ENCODE data around the gene AKIRIN2. TPM values are rescaled to one million over a fixed set of nuclear protein-coding genes. Genes with fewer than 3 reads are reported as not detected.
A peak's percentile ranks its signal among the peaks of the same experiment; 100 is the strongest.

Gene AKIRIN2
- total RNA-seq = 10 to 100 TPM; 17.4 to 24.0 (median 21.7) TPM

DNA sequence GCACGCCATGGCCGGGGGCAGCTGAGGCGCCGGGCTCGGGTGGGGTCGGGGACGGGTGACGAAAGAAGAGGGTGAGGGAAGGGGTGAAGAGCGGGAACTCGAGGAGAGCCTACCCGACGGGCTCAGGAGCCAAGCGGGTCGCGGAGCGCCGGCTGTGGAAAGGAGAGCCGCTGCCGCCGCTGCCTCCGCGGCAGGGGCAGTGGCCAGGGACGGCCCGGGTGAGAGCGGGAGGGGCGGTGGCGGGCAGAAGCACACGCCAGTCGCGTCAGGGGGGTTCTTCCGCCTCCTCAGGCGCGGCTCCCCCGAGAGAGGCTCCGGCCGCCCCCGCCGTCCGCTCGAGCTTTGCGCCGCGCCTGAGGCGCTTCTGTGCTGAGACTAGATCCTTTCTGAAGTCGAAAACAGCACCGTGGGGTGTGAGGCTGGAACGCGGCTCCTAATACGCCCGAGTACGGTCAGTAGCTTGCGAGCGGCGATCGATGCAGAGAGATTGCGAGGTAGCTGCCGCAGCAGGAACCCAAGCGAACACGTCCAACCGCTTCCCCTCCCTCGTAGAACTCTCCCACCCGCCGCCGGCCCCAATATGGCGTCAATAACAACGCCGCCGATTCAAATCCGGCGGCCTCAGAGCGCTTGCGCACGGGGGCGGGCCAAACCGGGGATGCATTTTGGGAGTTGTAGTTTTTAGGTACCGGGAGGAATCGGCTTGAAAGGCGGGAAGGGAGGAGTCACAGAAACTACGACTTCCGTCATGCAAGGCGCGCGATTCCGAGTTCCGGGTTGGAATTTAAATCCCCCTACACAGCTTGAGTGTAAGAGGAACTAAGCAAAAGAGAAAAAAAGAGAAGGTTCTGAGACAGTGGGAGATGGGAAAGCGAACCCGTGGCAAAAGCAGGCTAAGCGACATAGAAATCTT, at the start of gene AKIRIN2:
Gene AKIRIN2 (minus strand): TSS at position 558 of the 913 bp plus-strand sequence. CDS start 549 bp downstream, at position 9.
- intact Hi-C loops (cut with DNase I) = no loop called here
- WGBS = 2% methylated on average over 28 of the region's 88 CpGs
- TF ChIP-seq POLR2A (IDR thresholded peaks at IDR 0.05; ENCODE audit: low read depth) = peak; percentile 94
- no peak for TF ChIP-seq EP300 (IDR thresholded peaks at IDR 0.05)
- peak; percentile 98 to 99 for TF ChIP-seq POLR2AphosphoS5 (IDR thresholded peaks at IDR 0.05)

DNA sequence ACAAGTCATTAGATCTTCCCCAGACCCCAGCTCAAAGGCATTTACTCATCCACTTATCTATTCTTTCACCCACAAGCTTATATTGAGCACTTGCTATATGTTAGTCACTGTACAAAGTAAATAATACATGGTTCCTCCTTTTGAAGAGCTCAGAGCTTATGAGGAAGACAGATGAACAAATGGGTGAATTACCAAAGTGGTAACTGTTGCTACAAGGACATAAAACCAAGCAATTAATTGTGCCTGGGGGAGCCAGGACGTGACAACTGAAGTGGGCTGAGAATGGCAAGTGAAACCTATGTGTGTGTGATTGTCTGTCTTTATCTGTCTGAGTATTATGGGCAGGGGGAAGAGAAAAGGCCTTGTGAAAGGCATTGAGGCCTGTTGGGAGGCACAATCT, 45.6 kb upstream of the AKIRIN2 start:
- intact Hi-C loops (cut with DNase I) = no loop called here
- TF ChIP-seq POLR2A (IDR thresholded peaks at IDR 0.05; ENCODE audit: low read depth) (no peak), POLR2AphosphoS5 (IDR thresholded peaks at IDR 0.05) (no peak), EP300 (IDR thresholded peaks at IDR 0.05) (no peak)
- TF ChIP-seq, protein P1, sequence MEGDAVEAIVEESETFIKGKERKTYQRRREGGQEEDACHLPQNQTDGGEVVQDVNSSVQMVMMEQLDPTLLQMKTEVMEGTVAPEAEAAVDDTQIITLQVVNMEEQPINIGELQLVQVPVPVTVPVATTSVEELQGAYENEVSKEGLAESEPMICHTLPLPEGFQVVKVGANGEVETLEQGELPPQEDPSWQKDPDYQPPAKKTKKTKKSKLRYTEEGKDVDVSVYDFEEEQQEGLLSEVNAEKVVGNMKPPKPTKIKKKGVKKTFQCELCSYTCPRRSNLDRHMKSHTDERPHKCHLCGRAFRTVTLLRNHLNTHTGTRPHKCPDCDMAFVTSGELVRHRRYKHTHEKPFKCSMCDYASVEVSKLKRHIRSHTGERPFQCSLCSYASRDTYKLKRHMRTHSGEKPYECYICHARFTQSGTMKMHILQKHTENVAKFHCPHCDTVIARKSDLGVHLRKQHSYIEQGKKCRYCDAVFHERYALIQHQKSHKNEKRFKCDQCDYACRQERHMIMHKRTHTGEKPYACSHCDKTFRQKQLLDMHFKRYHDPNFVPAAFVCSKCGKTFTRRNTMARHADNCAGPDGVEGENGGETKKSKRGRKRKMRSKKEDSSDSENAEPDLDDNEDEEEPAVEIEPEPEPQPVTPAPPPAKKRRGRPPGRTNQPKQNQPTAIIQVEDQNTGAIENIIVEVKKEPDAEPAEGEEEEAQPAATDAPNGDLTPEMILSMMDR (IDR thresholded peaks at IDR 0.05) = no peak
- no peaks in the 10 kb centered on the region for H3K36me3 ChIP-seq
- H3K27me3 ChIP-seq = no peaks in the 10 kb centered on the region
- no peaks in the 10 kb centered on the region for H3K4me1 ChIP-seq
- no peak overlapping the region for H3K27ac ChIP-seq (replicated peaks in 1 of 4)
- 80% methylated on average over 1 of the region's 1 CpG for WGBS
- H3K4me3 ChIP-seq = no peak overlapping the region
- no peaks in the 10 kb centered on the region for H3K9me3 ChIP-seq
- no peak for DNase-seq (ENCODE audit: extremely low spot score)

More for the DNA sequence above, at the start of gene AKIRIN2:
- Histone ChIP-seq H3K4me3 (peak within 1 kb of the TSS; percentile 82 to 99 (median 94)), H3K9me3 (no peaks in the 10 kb centered on the region), H3K36me3 (no peaks in the 10 kb centered on the region), H3K27me3 (no peaks in the 10 kb centered on the region), H3K4me1 (peaks cover 28 to 34% (median 30%) of the 10 kb centered on the region in 4 donors), H3K27ac (replicated peaks in 1 of 4) (peak within 1 kb of the TSS; percentile 92 to 99 (median 98))
- peak; percentile 99 for DNase-seq (ENCODE audit: extremely low spot score)

DNA sequence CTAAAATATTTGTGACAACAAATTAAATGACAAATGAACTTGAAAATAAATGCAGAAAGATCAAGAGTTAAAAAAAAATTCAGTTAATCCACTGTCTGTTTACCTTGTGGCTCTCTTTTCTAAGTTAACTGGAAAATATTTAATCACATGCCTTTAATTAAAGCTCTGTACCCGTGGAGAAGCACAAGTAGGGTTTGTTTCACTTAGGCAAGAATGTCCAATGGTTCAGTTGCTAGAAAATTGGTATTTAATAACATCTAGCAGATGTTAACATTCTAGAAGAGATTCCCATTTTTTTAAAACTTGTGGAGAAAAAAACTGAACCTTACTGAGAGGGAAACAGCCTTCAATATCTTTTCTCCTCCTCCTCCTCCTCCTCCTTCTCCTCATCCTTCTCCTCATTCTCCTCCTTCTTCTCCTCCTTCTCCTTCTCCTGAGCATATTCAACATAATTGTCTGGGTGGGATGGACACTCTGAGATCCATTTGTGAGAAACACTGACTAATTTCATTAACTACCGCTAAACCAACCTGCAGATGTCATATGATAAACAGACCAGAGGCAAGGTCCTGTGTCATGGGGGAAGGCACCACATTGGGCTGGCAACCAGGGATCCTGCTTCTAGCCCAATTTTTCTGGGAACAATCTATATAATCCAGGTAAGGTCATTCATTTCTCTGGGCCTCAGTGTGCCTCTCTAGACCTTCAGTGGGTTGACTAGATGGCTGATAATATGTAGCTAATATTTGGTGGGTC, 44.1 kb upstream of the AKIRIN2 start:
- H3K27ac ChIP-seq (replicated peaks in 1 of 4) = no peak overlapping the region
- H3K27me3 ChIP-seq = no peaks in the 10 kb centered on the region
- no peaks in the 10 kb centered on the region for H3K4me1 ChIP-seq
- intact Hi-C loops (cut with DNase I) = no loop called here
- DNase-seq (ENCODE audit: extremely low spot score) = no peak
- TF ChIP-seq POLR2A (IDR thresholded peaks at IDR 0.05; ENCODE audit: low read depth) (no peak), POLR2AphosphoS5 (IDR thresholded peaks at IDR 0.05) (no peak), EP300 (IDR thresholded peaks at IDR 0.05) (no peak)
- no peak overlapping the region for H3K4me3 ChIP-seq
- no peaks in the 10 kb centered on the region for H3K36me3 ChIP-seq
- H3K9me3 ChIP-seq = no peaks in the 10 kb centered on the region
- WGBS = 57% methylated on average over 2 of the region's 2 CpGs

DNA sequence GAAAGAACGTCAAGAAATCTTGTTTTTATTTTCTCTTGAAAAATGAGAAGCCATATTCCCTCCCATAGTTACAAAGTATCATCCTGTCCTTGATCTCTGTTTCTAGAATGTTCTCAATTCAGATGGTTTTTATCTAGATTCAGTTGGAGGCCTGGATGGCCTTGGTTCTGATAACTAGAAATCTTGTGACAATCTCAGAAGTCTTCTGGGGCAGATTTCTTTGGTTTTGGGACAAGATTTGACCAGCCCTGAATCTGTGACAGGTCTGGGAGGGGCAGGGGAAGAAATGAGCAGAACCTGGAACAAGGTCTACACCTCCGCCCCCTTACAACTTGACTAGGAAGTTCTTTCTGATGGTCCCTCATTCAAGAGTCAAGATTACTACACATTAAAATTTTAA, 41.4 kb upstream of the AKIRIN2 start:
- intact Hi-C loops (cut with DNase I) = no loop called here
- Histone ChIP-seq H3K27ac (replicated peaks in 1 of 4) (no peak overlapping the region), H3K4me1 (no peaks in the 10 kb centered on the region), H3K9me3 (no peaks in the 10 kb centered on the region), H3K4me3 (no peak overlapping the region), H3K27me3 (no peaks in the 10 kb centered on the region), H3K36me3 (no peaks in the 10 kb centered on the region)
- 88% methylated on average over 2 of the region's 2 CpGs for WGBS
- TF ChIP-seq POLR2AphosphoS5 (IDR thresholded peaks at IDR 0.05) (no peak), EP300 (IDR thresholded peaks at IDR 0.05) (no peak), POLR2A (IDR thresholded peaks at IDR 0.05; ENCODE audit: low read depth) (no peak)
- TF ChIP-seq, protein P1 (IDR thresholded peaks at IDR 0.05) = no peak
- no peak for DNase-seq (ENCODE audit: extremely low spot score)

DNA sequence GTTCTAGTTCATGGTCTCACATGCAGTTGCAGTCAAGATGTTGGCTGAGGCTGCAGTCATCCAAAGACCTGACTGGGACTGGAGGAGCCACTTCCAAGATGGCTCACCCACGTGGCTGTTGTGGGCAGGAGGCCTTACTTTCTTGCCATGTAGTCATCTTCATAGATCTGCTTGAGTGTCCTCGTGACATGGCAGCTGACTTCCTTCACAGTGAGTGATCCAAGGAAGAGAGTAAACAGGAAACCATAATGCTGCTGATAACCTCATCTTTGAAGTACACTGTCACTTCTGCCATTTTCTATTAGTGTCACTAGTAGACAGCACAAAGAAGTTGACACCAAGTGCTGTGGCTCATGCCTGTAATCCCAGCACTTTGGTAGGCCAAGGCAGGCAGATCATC, 40.1 kb upstream of the AKIRIN2 start:
- Histone ChIP-seq H3K27ac (replicated peaks in 1 of 4) (no peak overlapping the region), H3K4me1 (no peaks in the 10 kb centered on the region), H3K27me3 (no peaks in the 10 kb centered on the region), H3K9me3 (no peaks in the 10 kb centered on the region), H3K36me3 (no peaks in the 10 kb centered on the region), H3K4me3 (no peak overlapping the region)
- intact Hi-C loops (cut with DNase I) = no loop called here
- 69% methylated on average over 2 of the region's 2 CpGs for whole genome bisulfite sequencing
- DNase-seq (ENCODE audit: extremely low spot score) = no peak
- TF ChIP-seq EP300 (IDR thresholded peaks at IDR 0.05) = no peak
